Measurements from ENCODE around the gene DENND10.

The DENND10 gene

DNA sequence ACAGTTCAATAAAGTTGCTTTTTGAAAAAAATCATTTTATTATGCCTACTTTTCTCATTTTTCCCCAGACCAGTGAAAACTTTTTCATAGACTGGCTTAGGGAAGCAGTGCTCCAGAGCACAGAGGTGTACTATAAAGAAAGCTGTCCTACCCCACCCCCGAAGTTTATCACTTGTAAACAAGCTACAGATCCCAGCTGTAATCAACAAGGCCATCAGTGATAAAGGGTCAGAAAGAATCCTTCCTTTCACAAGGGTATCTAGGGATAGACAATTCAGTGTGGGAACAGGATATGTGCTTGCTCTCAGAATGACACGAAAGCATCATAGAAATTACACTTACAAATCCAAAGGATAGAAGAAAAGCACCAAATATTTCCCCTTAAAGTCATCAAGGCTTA, 70.2 kb downstream of the DENND10 start:
- Histone ChIP-seq H3K79me2 (ENCODE audit: control insufficient read depth, low read length) (peaks cover 63% of the 10 kb centered on the region), H3F3A (ENCODE audit: control insufficient read depth, insufficient read depth) (peaks cover 15% of the 10 kb centered on the region), H3K4me3 (ENCODE audit: low read length) (no peak overlapping the region), H3K9me2 (replicated peaks; ENCODE audit: control insufficient read depth, low read length) (no peaks in the 10 kb centered on the region), H4K20me1 (ENCODE audit: control insufficient read depth, insufficient read depth, low read depth, low read length) (peaks cover 7% of the 10 kb centered on the region; the same call in 1 of the 2 replicates), H3K4me1 (ENCODE audit: control insufficient read depth, low read length) (peaks cover 40% of the 10 kb centered on the region), H3K36me3 (ENCODE audit: control insufficient read depth, low read length) (peaks cover 79% of the 10 kb centered on the region), H3K27me3 (ENCODE audit: control insufficient read depth, low read length) (no peaks in the 10 kb centered on the region), H3K27ac (ENCODE audit: low read depth, low read length) (no peak overlapping the region), H3K4me2 (ENCODE audit: low read length) (no peak overlapping the region), H3K9me3 (ENCODE audit: control insufficient read depth, insufficient read depth, low read length) (no peaks in the 10 kb centered on the region)
- TF ChIP-seq, protein P1, sequence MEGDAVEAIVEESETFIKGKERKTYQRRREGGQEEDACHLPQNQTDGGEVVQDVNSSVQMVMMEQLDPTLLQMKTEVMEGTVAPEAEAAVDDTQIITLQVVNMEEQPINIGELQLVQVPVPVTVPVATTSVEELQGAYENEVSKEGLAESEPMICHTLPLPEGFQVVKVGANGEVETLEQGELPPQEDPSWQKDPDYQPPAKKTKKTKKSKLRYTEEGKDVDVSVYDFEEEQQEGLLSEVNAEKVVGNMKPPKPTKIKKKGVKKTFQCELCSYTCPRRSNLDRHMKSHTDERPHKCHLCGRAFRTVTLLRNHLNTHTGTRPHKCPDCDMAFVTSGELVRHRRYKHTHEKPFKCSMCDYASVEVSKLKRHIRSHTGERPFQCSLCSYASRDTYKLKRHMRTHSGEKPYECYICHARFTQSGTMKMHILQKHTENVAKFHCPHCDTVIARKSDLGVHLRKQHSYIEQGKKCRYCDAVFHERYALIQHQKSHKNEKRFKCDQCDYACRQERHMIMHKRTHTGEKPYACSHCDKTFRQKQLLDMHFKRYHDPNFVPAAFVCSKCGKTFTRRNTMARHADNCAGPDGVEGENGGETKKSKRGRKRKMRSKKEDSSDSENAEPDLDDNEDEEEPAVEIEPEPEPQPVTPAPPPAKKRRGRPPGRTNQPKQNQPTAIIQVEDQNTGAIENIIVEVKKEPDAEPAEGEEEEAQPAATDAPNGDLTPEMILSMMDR (IDR thresholded peaks at IDR 0.05; ENCODE audit: low read depth, low read length, poor library complexity, severe bottlenecking): no peak
- no peak for TF ChIP-seq EZH2phosphoT487 (IDR thresholded peaks at IDR 0.05; ENCODE audit: borderline replicate concordance, low read length)

DNA sequence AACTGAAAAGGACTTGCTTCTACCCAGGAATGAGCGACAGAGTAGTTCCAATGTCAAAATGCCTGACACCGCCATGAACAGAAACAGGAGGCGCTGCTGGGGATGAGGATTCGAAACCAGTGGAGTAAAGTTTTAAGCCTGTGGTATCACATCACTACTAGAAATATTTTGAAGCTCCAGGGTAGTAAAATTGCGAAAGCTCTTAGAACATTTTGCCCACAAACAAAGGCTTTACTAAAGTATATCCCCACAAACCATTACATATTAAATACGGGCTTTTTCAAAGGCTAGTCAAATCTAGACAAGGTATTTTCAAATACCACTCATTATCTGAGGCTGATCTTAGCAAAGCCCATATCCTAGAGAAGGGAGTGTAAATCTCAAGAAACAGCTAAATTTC, 72.3 kb downstream of the DENND10 start:
- H3K4me3 ChIP-seq (ENCODE audit: low read length): peak overlapping the region; percentile 98; the same call in 1 of the 2 replicates
- H3K36me3 ChIP-seq (ENCODE audit: control insufficient read depth, low read length): peaks cover 64% of the 10 kb centered on the region
- H3K79me2 ChIP-seq (ENCODE audit: control insufficient read depth, low read length): peaks cover 64% of the 10 kb centered on the region
- no peaks in the 10 kb centered on the region for H3K27me3 ChIP-seq (ENCODE audit: control insufficient read depth, low read length)
- H3F3A ChIP-seq (ENCODE audit: control insufficient read depth, insufficient read depth): peaks cover 8% of the 10 kb centered on the region
- no peak overlapping the region for H3K27ac ChIP-seq (ENCODE audit: low read depth, low read length)
- H4K20me1 ChIP-seq (ENCODE audit: control insufficient read depth, insufficient read depth, low read depth, low read length): peaks cover 7% of the 10 kb centered on the region; the same call in 1 of the 2 replicates
- H3K9me3 ChIP-seq (ENCODE audit: control insufficient read depth, insufficient read depth, low read length): no peaks in the 10 kb centered on the region
- no peak for TF ChIP-seq EZH2phosphoT487 (IDR thresholded peaks at IDR 0.05; ENCODE audit: borderline replicate concordance, low read length)
- TF ChIP-seq, protein P1 (IDR thresholded peaks at IDR 0.05; ENCODE audit: low read depth, low read length, poor library complexity, severe bottlenecking): no peak
- no peaks in the 10 kb centered on the region for H3K9me2 ChIP-seq (replicated peaks; ENCODE audit: control insufficient read depth, low read length)
- peaks cover 33% of the 10 kb centered on the region for H3K4me1 ChIP-seq (ENCODE audit: control insufficient read depth, low read length)
- H3K4me2 ChIP-seq (ENCODE audit: low read length): peak overlapping the region; percentile 94

DNA sequence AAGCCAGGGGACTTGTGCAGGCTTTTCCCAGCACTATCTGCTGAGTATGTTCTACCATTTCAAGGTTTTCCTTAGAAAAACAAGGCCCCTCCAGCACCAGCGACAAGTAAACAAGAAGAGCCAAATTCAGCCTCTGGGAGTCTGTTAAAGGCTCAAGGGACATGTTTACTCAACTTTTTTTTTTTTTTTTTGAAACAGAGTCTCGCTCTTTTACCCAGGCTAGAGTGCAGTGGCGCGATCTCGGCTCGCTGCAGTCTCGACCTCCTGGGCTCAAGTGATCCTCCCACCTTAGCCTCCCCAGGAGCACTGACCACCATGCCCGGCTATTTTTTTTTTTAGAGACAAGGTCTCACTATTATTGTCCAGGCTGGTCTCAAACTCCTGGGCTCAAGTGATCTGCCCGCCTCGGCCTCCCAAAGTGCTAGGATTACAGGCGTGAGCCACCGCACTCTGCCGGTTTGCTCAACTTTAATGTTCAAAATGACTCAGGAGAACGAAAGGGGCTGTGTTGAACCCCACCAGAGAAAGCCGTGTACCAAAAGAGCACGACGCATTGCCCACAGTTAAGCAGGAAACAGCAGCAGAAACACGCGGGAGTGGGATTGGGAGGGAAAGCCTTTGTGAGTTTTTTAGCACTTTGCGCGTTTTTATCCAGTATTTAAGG, 73.9 kb downstream of the DENND10 start:
- Histone ChIP-seq H3K9me3 (ENCODE audit: control insufficient read depth, insufficient read depth, low read length) (no peaks in the 10 kb centered on the region), H3F3A (ENCODE audit: control insufficient read depth, insufficient read depth) (peaks cover 8% of the 10 kb centered on the region; the same call in 1 of the 2 replicates), H3K4me3 (ENCODE audit: low read length) (peak overlapping the region; percentile 98), H3K79me2 (ENCODE audit: control insufficient read depth, low read length) (peaks cover 57% of the 10 kb centered on the region), H3K4me1 (ENCODE audit: control insufficient read depth, low read length) (peaks cover 33% of the 10 kb centered on the region), H3K27ac (ENCODE audit: low read depth, low read length) (peak overlapping the region; percentile 67), H3K9me2 (replicated peaks; ENCODE audit: control insufficient read depth, low read length) (no peaks in the 10 kb centered on the region), H3K27me3 (ENCODE audit: control insufficient read depth, low read length) (no peaks in the 10 kb centered on the region), H3K36me3 (ENCODE audit: control insufficient read depth, low read length) (peaks cover 49% of the 10 kb centered on the region), H4K20me1 (ENCODE audit: control insufficient read depth, insufficient read depth, low read depth, low read length) (peaks cover 7% of the 10 kb centered on the region; the same call in 1 of the 2 replicates), H3K4me2 (ENCODE audit: low read length) (peak overlapping the region; percentile 94)
- TF ChIP-seq, protein P1 (IDR thresholded peaks at IDR 0.05; ENCODE audit: low read depth, low read length, poor library complexity, severe bottlenecking): no peak
